Placental pericyte (primary cell): ENCODE results near the gene SPAST. TPM values are rescaled to one million over a fixed set of nuclear protein-coding genes. Genes with fewer than 3 reads are reported as not detected.

ENCODE experiments used
- total RNA-seq: library from RNA; depleted of rRNA; stranded (reverse); fragments of >200 nt; gene quantifications from 2 replicates; pipeline ENCODE4 v1.2.3, GENCODE V29; 2012

The SPAST gene, protein sequence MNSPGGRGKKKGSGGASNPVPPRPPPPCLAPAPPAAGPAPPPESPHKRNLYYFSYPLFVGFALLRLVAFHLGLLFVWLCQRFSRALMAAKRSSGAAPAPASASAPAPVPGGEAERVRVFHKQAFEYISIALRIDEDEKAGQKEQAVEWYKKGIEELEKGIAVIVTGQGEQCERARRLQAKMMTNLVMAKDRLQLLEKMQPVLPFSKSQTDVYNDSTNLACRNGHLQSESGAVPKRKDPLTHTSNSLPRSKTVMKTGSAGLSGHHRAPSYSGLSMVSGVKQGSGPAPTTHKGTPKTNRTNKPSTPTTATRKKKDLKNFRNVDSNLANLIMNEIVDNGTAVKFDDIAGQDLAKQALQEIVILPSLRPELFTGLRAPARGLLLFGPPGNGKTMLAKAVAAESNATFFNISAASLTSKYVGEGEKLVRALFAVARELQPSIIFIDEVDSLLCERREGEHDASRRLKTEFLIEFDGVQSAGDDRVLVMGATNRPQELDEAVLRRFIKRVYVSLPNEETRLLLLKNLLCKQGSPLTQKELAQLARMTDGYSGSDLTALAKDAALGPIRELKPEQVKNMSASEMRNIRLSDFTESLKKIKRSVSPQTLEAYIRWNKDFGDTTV
- total RNA-seq: 19.0 and 20.9 TPM in 2 replicates

DNA sequence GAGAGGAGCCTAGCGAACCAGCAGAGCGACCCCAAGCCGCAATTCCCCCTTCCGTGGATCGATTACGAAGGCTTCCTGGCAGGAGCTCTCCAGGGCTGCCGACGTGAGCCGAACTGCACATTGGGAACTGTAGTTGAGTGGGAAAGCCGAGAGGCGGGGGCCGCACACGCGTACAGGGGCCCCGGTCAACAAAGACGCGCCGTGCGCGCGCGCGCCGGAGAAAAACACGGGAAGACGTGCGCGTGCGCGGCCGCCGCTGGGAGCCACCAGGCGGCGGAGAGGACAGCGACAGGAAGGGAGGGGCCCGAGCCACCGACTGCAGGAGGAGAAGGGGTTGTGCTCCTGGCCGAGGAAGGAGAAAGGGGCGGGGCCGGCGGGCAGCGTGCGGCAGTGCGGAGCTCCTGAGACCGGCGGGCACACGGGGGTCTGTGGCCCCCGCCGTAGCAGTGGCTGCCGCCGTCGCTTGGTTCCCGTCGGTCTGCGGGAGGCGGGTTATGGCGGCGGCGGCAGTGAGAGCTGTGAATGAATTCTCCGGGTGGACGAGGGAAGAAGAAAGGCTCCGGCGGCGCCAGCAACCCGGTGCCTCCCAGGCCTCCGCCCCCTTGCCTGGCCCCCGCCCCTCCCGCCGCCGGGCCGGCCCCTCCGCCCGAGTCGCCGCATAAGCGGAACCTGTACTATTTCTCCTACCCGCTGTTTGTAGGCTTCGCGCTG, at the start of gene SPAST:
Gene SPAST, plus strand, starts transcription at position 247 of the 711 bp plus-strand sequence. Its CDS starts 276 bp downstream, at position 523.

DNA sequence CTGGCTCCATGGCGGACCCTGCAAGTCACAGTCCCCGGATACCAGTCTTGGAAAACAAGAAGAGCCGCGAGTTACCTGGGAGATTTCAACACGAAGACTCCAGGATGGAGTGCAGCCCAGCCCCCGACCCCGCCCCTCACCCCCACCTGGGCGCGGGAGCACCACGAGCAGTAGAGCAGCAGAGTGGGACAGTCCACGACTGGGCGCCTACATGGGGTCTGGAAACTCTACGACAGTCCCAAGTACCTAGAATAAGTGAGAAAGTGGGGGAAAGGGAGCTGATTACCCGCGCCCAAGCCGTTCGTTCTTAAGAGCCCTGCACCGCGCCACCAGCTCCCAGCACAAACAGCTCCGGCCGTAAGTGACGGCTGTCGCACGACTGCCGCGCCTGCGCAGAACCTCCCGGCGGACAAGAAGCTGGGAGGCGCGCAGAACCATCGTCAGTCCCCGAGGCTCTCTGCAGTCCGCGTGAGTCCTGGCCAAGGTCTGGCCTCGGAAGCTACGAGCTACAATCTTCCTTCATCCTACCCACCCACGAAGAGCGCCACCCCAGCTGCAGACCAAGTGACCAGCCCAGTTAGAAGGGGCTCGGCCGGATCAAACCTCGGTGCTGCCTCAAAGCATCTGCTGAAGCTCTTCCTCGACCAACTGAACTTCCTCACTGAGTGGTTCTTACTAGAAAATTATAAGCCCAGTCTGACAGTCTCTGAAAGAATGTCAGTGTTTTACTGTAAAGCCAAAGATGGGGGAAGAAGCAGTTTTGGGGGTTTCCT, 23.7 kb upstream of the SPAST start, which contains the start of gene DPY30:
Gene DPY30, minus strand, starts transcription at position 359 of the 773 bp plus-strand sequence. Its CDS starts 349 bp downstream, at position 10.

Other genes starting within 250 kb of the SPAST start
- gene MEMO1, start 52.5 kb upstream of the SPAST start, total RNA-seq: 25.8 and 50.5 TPM in 2 replicates
- gene DPY30, start 23.8 kb upstream of the SPAST start, total RNA-seq: 34.8 and 42.9 TPM in 2 replicates
- gene SLC30A6, start 102.3 kb downstream of the SPAST start, total RNA-seq: 30.9 and 46.1 TPM in 2 replicates
- gene NLRC4, start 201.3 kb downstream of the SPAST start, total RNA-seq: not detected in 2 replicates
- gene YIPF4, start 214.3 kb downstream of the SPAST start, total RNA-seq: 17.9 and 18.9 TPM in 2 replicates